ENCODE results near the gene PRODH2. TPM values are rescaled to one million over a fixed set of nuclear protein-coding genes. Genes with fewer than 3 reads are reported as not detected.

Gene PRODH2
- total RNA-seq, 1 experiment from 2014 or later: 0.44 TPM

DNA sequence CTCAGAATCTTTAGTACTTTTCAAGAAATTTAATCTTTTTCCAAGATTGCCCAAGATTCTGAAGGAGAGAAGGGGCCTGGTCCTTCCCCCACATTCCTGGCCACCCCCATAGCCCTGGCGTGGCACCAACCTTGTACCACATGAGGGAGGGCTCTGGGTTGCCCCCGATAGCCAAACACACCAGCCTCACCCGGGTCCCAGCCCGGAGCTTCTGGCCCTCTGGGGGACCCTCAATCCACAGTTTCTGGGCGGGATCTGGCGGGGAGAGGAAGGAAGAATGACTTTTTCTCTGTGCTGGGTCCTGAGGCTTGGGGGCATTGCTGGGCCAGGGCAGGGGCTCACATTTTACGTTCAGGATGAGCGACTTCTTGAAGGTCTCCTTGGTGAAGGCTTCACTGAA lies 35.3 kb upstream of the PRODH2 start:
- ChIA-PET RAD21 (ENCODE audit: low non-redundant PET in 1 of 2, low total read pairs in 2 of 2, uncharacterized antibody in 2 of 2, unreplicated experiment in 2 of 2) (no interaction called here), POLR2A (no interaction called here), CTCF (no interaction called here)
- TF ChIP-seq ZFX (IDR thresholded peaks at IDR 0.05) (no peak), TCF7L2 (IDR thresholded peaks at IDR 0.05; ENCODE audit: borderline replicate concordance, extremely low read depth, insufficient read depth, insufficient read length) (no peak), YY1 (IDR thresholded peaks at IDR 0.05; ENCODE audit: extremely low read depth, insufficient replicate concordance, low read depth, low read length) (no peak), EGR1 (IDR thresholded peaks at IDR 0.05; ENCODE audit: low read depth) (no peak), ELF1 (IDR thresholded peaks at IDR 0.05; ENCODE audit: borderline replicate concordance, low read depth) (no peak), CEBPB (IDR thresholded peaks at IDR 0.05; ENCODE audit: low read depth) (no peak), SP1 (IDR thresholded peaks at IDR 0.05; ENCODE audit: low read depth) (no peak), SRF (IDR thresholded peaks at IDR 0.05; ENCODE audit: low read depth) (no peak), POLR2A (IDR thresholded peaks at IDR 0.05; ENCODE audit: borderline replicate concordance, extremely low read depth, insufficient read depth, insufficient read length) (no peak), POLR2AphosphoS5 (IDR thresholded peaks at IDR 0.05; ENCODE audit: low read depth, low read length) (no peak), FOSL1 (IDR thresholded peaks at IDR 0.05; ENCODE audit: low read depth) (no peak), EZH2 (IDR thresholded peaks at IDR 0.05) (no peak), JUND (IDR thresholded peaks at IDR 0.05) (no peak), RAD21 (IDR thresholded peaks at IDR 0.05; ENCODE audit: low read depth) (no peak), CBX3 (IDR thresholded peaks at IDR 0.05; ENCODE audit: low read depth) (no peak)
- TF ChIP-seq, protein P1, sequence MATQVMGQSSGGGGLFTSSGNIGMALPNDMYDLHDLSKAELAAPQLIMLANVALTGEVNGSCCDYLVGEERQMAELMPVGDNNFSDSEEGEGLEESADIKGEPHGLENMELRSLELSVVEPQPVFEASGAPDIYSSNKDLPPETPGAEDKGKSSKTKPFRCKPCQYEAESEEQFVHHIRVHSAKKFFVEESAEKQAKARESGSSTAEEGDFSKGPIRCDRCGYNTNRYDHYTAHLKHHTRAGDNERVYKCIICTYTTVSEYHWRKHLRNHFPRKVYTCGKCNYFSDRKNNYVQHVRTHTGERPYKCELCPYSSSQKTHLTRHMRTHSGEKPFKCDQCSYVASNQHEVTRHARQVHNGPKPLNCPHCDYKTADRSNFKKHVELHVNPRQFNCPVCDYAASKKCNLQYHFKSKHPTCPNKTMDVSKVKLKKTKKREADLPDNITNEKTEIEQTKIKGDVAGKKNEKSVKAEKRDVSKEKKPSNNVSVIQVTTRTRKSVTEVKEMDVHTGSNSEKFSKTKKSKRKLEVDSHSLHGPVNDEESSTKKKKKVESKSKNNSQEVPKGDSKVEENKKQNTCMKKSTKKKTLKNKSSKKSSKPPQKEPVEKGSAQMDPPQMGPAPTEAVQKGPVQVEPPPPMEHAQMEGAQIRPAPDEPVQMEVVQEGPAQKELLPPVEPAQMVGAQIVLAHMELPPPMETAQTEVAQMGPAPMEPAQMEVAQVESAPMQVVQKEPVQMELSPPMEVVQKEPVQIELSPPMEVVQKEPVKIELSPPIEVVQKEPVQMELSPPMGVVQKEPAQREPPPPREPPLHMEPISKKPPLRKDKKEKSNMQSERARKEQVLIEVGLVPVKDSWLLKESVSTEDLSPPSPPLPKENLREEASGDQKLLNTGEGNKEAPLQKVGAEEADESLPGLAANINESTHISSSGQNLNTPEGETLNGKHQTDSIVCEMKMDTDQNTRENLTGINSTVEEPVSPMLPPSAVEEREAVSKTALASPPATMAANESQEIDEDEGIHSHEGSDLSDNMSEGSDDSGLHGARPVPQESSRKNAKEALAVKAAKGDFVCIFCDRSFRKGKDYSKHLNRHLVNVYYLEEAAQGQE (IDR thresholded peaks at IDR 0.05; ENCODE audit: low read depth): no peak
- H3K36me3 ChIP-seq (ENCODE audit: control insufficient read depth in 1 of 2, insufficient read depth in 2 of 2, low read length in 2 of 2): no peaks in the 10 kb centered on the region
- H2AFZ ChIP-seq (ENCODE audit: low read depth, low read length, poor library complexity, severe bottlenecking): no peak overlapping the region
- no TSS peak for BruUV-seq (replicated peaks)
- no peaks in the 10 kb centered on the region for H3K9me3 ChIP-seq (ENCODE audit: control insufficient read depth in 1 of 2, insufficient read depth in 1 of 2, low read depth in 1 of 2, low read length in 2 of 2)
- DNase-seq (ENCODE audit: low read depth, low spot score): no peak
- no peak overlapping the region for H3K9ac ChIP-seq (ENCODE audit: low read length)
- H4K20me1 ChIP-seq (ENCODE audit: insufficient read depth): no peaks in the 10 kb centered on the region
- ATAC-seq: no peak
- no peak overlapping the region for H3K4me3 ChIP-seq (replicated peaks in 1 of 2; ENCODE audit: low read depth in 1 of 2, low read length in 2 of 2)
- no peaks in the 10 kb centered on the region for H3K9me2 ChIP-seq (ENCODE audit: insufficient read depth)
- H3K4me1 ChIP-seq (ENCODE audit: control insufficient read depth in 1 of 2, insufficient read depth in 2 of 2, low read length in 2 of 2): peaks cover 17 to 35% of the 10 kb centered on the region in 2 experiments; a peak in 3 of 4 replicates
- intact Hi-C loops (cut with micrococcal nuclease): no loop called here
- H3K79me2 ChIP-seq (ENCODE audit: insufficient read depth, low read length): no peaks in the 10 kb centered on the region
- no peaks in the 10 kb centered on the region for H3K27me3 ChIP-seq (ENCODE audit: insufficient read depth, low read length)
- no peak overlapping the region for H3K27ac ChIP-seq (ENCODE audit: low read depth, low read length)
- no peak overlapping the region for H3K4me2 ChIP-seq (ENCODE audit: low read length)
